ENCODE data around the gene DOCK10.

The DOCK10 gene

GRCh38 chr2:224951723-224952481 lies 90.4 kb downstream of the DOCK10 start:
- TF ChIP-seq REST (IDR thresholded peaks at IDR 0.05; ENCODE audit: low read depth) (no peak), TCF12 (IDR thresholded peaks at IDR 0.05; ENCODE audit: low read depth) (no peak), NFIC (IDR thresholded peaks at IDR 0.05) (no peak), EGR1 (IDR thresholded peaks at IDR 0.05) (no peak), FOXM1 (IDR thresholded peaks at IDR 0.05; ENCODE audit: borderline replicate concordance, low read depth) (no peak), YY1 (IDR thresholded peaks at IDR 0.05; ENCODE audit: low read depth) (no peak), TAF1 (IDR thresholded peaks at IDR 0.05; ENCODE audit: low read depth) (no peak), MAX (IDR thresholded peaks at IDR 0.05) (no peak), CREB1 (IDR thresholded peaks at IDR 0.05; ENCODE audit: low read depth) (no peak), TEAD4 (IDR thresholded peaks at IDR 0.05) (no peak), EP300 (IDR thresholded peaks at IDR 0.05; ENCODE audit: borderline replicate concordance) (no peak), USF1 (IDR thresholded peaks at IDR 0.05) (no peak), ZBTB7A (IDR thresholded peaks at IDR 0.05; ENCODE audit: low read depth) (no peak), CEBPB (IDR thresholded peaks at IDR 0.05) (no peak), RAD21 (IDR thresholded peaks at IDR 0.05; ENCODE audit: low read depth) (no peak)

- TF ChIP-seq FOXM1 (IDR thresholded peaks at IDR 0.05; ENCODE audit: borderline replicate concordance, low read depth) (no peak), CEBPB (IDR thresholded peaks at IDR 0.05) (no peak), TCF12 (IDR thresholded peaks at IDR 0.05; ENCODE audit: low read depth) (no peak), REST (IDR thresholded peaks at IDR 0.05; ENCODE audit: low read depth) (no peak), RAD21 (IDR thresholded peaks at IDR 0.05; ENCODE audit: low read depth) (no peak), YY1 (IDR thresholded peaks at IDR 0.05; ENCODE audit: low read depth) (no peak), EP300 (IDR thresholded peaks at IDR 0.05; ENCODE audit: borderline replicate concordance) (no peak), TEAD4 (IDR thresholded peaks at IDR 0.05) (no peak), ZBTB7A (IDR thresholded peaks at IDR 0.05; ENCODE audit: low read depth) (no peak), NFIC (IDR thresholded peaks at IDR 0.05) (no peak), USF1 (IDR thresholded peaks at IDR 0.05) (no peak), EGR1 (IDR thresholded peaks at IDR 0.05) (no peak), CREB1 (IDR thresholded peaks at IDR 0.05; ENCODE audit: low read depth) (no peak), MAX (IDR thresholded peaks at IDR 0.05) (no peak), TAF1 (IDR thresholded peaks at IDR 0.05; ENCODE audit: low read depth) (no peak)
Measured at GRCh38 chr2:224948859-224949258, 93.4 kb downstream of the DOCK10 start.

GRCh38 chr2:224948005-224948404 lies 94.3 kb downstream of the DOCK10 start:
- TF ChIP-seq TCF12 (IDR thresholded peaks at IDR 0.05; ENCODE audit: low read depth) (no peak), ZBTB7A (IDR thresholded peaks at IDR 0.05; ENCODE audit: low read depth) (no peak), FOXM1 (IDR thresholded peaks at IDR 0.05; ENCODE audit: borderline replicate concordance, low read depth) (no peak), RAD21 (IDR thresholded peaks at IDR 0.05; ENCODE audit: low read depth) (no peak), EP300 (IDR thresholded peaks at IDR 0.05; ENCODE audit: borderline replicate concordance) (no peak), NFIC (IDR thresholded peaks at IDR 0.05) (no peak), YY1 (IDR thresholded peaks at IDR 0.05; ENCODE audit: low read depth) (no peak), EGR1 (IDR thresholded peaks at IDR 0.05) (no peak), CREB1 (IDR thresholded peaks at IDR 0.05; ENCODE audit: low read depth) (no peak), TAF1 (IDR thresholded peaks at IDR 0.05; ENCODE audit: low read depth) (no peak), REST (IDR thresholded peaks at IDR 0.05; ENCODE audit: low read depth) (no peak), CEBPB (IDR thresholded peaks at IDR 0.05) (no peak), MAX (IDR thresholded peaks at IDR 0.05) (no peak), USF1 (IDR thresholded peaks at IDR 0.05) (no peak), TEAD4 (IDR thresholded peaks at IDR 0.05) (no peak)

All from Ishikawa (cell line).